Measurements from ENCODE around the gene PML. TPM values are rescaled to one million over a fixed set of nuclear protein-coding genes. Genes with fewer than 3 reads are reported as not detected.

Gene PML
- total and polyA plus RNA-seq, 2 of the 4 experiments (the other 2 are of a cell fraction): 8.8 to 22.6 TPM

DNA sequence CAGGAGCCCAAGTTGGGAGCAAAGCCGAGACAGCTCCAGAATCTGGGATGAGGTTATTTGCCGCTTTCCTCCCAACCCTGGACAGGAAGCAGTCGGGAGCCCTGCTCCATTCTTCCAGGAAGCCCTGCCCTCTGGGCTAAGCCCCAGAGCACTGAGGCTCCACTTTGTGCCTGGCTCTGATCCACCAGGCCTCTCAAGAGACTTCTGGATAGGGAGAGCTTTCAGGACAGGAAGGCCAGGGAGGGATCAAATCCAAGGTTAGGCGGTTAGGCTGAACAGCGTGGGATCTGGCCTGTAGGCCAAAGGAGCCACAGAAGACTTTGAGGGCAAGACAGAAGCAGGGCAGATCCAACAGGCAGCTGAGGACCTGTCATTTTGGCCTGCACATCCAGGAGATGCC lies 3.3 kb upstream of the PML start:
- H3K4me1 ChIP-seq (ENCODE audit: control insufficient read depth, insufficient read depth, low read length): peaks cover 27% of the 10 kb centered on the region
- H2AK9ac ChIP-seq (replicated peaks; ENCODE audit: low read depth, low read length, poor library complexity): peak overlapping the region; percentile 88
- DNase-seq (no peak), ATAC-seq (ENCODE audit: low read depth) (no peak)
- no peak overlapping the region for H3K56ac ChIP-seq (ENCODE audit: extremely low read depth, insufficient read depth, low read length)
- H2BK15ac ChIP-seq (ENCODE audit: low read depth, low read length): no peak overlapping the region; the same call in 2 of the 3 replicates
- peak overlapping the region; percentile 89 for H3K4me2 ChIP-seq (ENCODE audit: low read depth, low read length)
- H3K27ac ChIP-seq (ENCODE audit: insufficient read depth, low read length): peak overlapping the region; percentile 45
- H4K91ac ChIP-seq (ENCODE audit: insufficient read depth, low read depth, low read length): peak overlapping the region; percentile 23; the same call in 1 of the 2 replicates
- in situ Hi-C loops (cut with MboI; ENCODE audit: low sequenced_read_pairs): loop anchor here (5.0 kb wide), 1 partner anchor 46 kb away; no protein-coding TSS in a partner anchor
- intact Hi-C loops (cut with micrococcal nuclease): loop anchor here (5.0 kb wide), 1 partner anchor 36 kb away; no protein-coding TSS in a partner anchor
- H2AK5ac ChIP-seq (ENCODE audit: low read depth, low read length): peak overlapping the region; percentile 50
- H3K9me1 ChIP-seq (ENCODE audit: insufficient read depth, low read length): peaks cover 36% of the 10 kb centered on the region
- ChIA-PET POLR2A (ENCODE audit: unreplicated experiment) (no interaction called here), CTCF (no interaction called here)
- peak overlapping the region; percentile 51 for H3K4me3 ChIP-seq (ENCODE audit: insufficient read depth, low read depth, low read length)
- H2BK120ac ChIP-seq (ENCODE audit: low read depth, low read length): no peak overlapping the region
- H3K23ac ChIP-seq (ENCODE audit: low read depth, low read length): peak overlapping the region; percentile 43; the same call in 1 of the 2 replicates
- 0 out of 2 replicates have a peak overlapping the region, but pooled peaks have one; percentile 30 for H3K14ac ChIP-seq (replicated peaks; ENCODE audit: low read depth, low read length)
- H3K9me3 ChIP-seq (ENCODE audit: control insufficient read depth, insufficient read depth, low read length): no peaks in the 10 kb centered on the region
- 67% methylated on average over 2 of the region's 5 CpGs; no CpG with 5 or more reads in 1 of the 2 experiments for WGBS, 2 experiments (ENCODE audit: extremely low coverage in 2 of 2, insufficient read length in 1 of 2)
- peak overlapping the region; percentile 55 for H3K9ac ChIP-seq (ENCODE audit: low read depth, low read length)
- BruUV-seq (replicated peaks): no TSS peak
- no peak overlapping the region for H3K18ac ChIP-seq (ENCODE audit: low read depth, low read length)
- peak overlapping the region; percentile 91 for H2AFZ ChIP-seq (replicated peaks; ENCODE audit: low read length, poor library complexity)
- H2BK20ac ChIP-seq (ENCODE audit: low read depth, low read length): no peak overlapping the region
- H3K27me3 ChIP-seq (ENCODE audit: control insufficient read depth, insufficient read depth, low read length): no peaks in the 10 kb centered on the region
- H2BK5ac ChIP-seq (ENCODE audit: low read depth, low read length, poor library complexity, severe bottlenecking): peak overlapping the region; percentile 31
- no peak for TF ChIP-seq BHLHE40 (IDR thresholded peaks at IDR 0.05; ENCODE audit: low read depth, low read length)
- H4K5ac ChIP-seq (ENCODE audit: low read depth, low read length): no peak overlapping the region
- dilution Hi-C loops (cut with HindIII; ENCODE audit: low sequenced_read_pairs, unreplicated experiment): no loop called here
- H3K4ac ChIP-seq (ENCODE audit: low read depth, low read length): peak overlapping the region; percentile 54
- H4K20me1 ChIP-seq (ENCODE audit: insufficient read depth, low read length): no peaks in the 10 kb centered on the region
- H3K79me1 ChIP-seq (ENCODE audit: low read depth in 1 of 2, low read length in 2 of 2): peaks cover 9 to 67% of the 10 kb centered on the region in 2 experiments; a peak in 3 of 4 replicates
- no peaks in the 10 kb centered on the region for H3K36me3 ChIP-seq (ENCODE audit: control insufficient read depth, insufficient read depth, low read length)
- H4K8ac ChIP-seq (ENCODE audit: low read depth in 2 of 2, low read length in 2 of 2): peak overlapping the region in 1 of 2 experiments; percentile 53; a peak in 1 of 4 replicates

Measured in IMR-90 (cell line).